Activated B cell treated with CpG ODN at 0.5 μM for 24 hours (primary cell): ENCODE measurements around the gene HNRNPA1. TPM values are rescaled to one million over a fixed set of nuclear protein-coding genes. Genes with fewer than 3 reads are reported as not detected.

Source experiments
- ATAC-seq: fragments of 200-7000 bp; cut with Tn5 transposase; one replicate; pipeline ENCODE4 v1.10.0; 2021; ENCODE audit warnings: low read depth, mild to moderate bottlenecking, moderate library complexity
- CTCF ChIA-PET: fragments of 350-600 bp; sonication (Branson Sonifier 250); formaldehyde crosslinking; loops from one replicate; lab custom pipeline; 2021; ENCODE audit warnings: antibody characterized with exemption; lab: Charles Lee
- POLR2A ChIA-PET: fragments of 350-600 bp; sonication (Branson Sonifier 250); formaldehyde crosslinking; loops from one replicate; lab custom pipeline; 2021; ENCODE audit warnings: antibody characterized with exemption; lab: Charles Lee
- DNase-seq: peaks from one replicate; pipeline ENCODE4 v3.0.0; 2022
- H3K27ac Mint-ChIP-seq: one replicate; pipeline ENCODE4 v1.8.0; 2020; ENCODE audit warnings: mixed read lengths
- H3K27me3 Mint-ChIP-seq: one replicate; pipeline ENCODE4 v1.8.0; 2021; ENCODE audit warnings: mixed read lengths
- H3K36me3 Mint-ChIP-seq: one replicate; pipeline ENCODE4 v1.8.0; 2021; ENCODE audit warnings: low read depth, mixed read lengths
- H3K4me1 Mint-ChIP-seq: one replicate; pipeline ENCODE4 v1.8.0; 2021; ENCODE audit warnings: mixed read lengths
- H3K4me3 Mint-ChIP-seq: one replicate; pipeline ENCODE4 v1.8.0; 2020; ENCODE audit warnings: mild to moderate bottlenecking, mixed read lengths
- H3K9me3 Mint-ChIP-seq: one replicate; pipeline ENCODE4 v1.8.0; 2020; ENCODE audit warnings: mixed read lengths
- CTCF ChIP-seq: fragments of 200-600 bp; IDR thresholded peaks from one replicate; pipeline ENCODE4 v1.8.0; 2022; ENCODE audit warnings: antibody characterized with exemption, mild to moderate bottlenecking
- intact Hi-C: fragments of 100-400 bp; cut with micrococcal nuclease; formaldehyde crosslinking; loops from one replicate; pipeline ENCODE4 v1.15.1; 2024
- total RNA-seq: library from RNA; stranded (reverse); gene quantifications from 2 replicates; pipeline ENCODE4 v1.2.3, GENCODE V29; 2022

The HNRNPA1 gene
- total RNA-seq, 1 donor from 2014 or later: 1,995 TPM

- no peak for TF ChIP-seq CTCF
- ChIA-PET POLR2A (interaction anchor here (0.6 kb wide), 1 partner anchor 107 kb away, joined by 3 read pairs; no protein-coding TSS in a partner anchor), CTCF (no interaction called here)
- Mint-ChIP-seq H3K4me1 (peaks cover 35% of the 10 kb centered on the region), H3K27me3 (no peaks in the 10 kb centered on the region), H3K9me3 (no peaks in the 10 kb centered on the region), H3K36me3 (peaks cover 25% of the 10 kb centered on the region), H3K4me3 (no peak overlapping the region), H3K27ac (no peak overlapping the region)
- DNase-seq (no peak), ATAC-seq (no peak)
- intact Hi-C loops: no loop called here
Observed at GRCh38 chr12:54331461-54331860, 50.9 kb downstream of the HNRNPA1 start.

GRCh38 chr12:54333420-54334034 lies 53.0 kb downstream of the HNRNPA1 start:
- Mint-ChIP-seq H3K4me3 (no peak overlapping the region), H3K27me3 (no peaks in the 10 kb centered on the region), H3K36me3 (peaks cover 29% of the 10 kb centered on the region), H3K27ac (no peak overlapping the region), H3K9me3 (no peaks in the 10 kb centered on the region), H3K4me1 (peaks cover 31% of the 10 kb centered on the region)
- POLR2A ChIA-PET: interaction anchor here (0.6 kb wide), 1 partner anchor 55 kb away, joined by 3 read pairs; no protein-coding TSS in a partner anchor
- intact Hi-C loops: no loop called here
- CTCF ChIA-PET: interaction anchor here (0.8 to 1.8 kb wide), 4 partner anchors 9 to 66 kb away, joined by 3 to 8 read pairs (median 4); partner anchors contain the start of gene COPZ1
- ATAC-seq (no peak), DNase-seq (no peak)
- no peak for TF ChIP-seq CTCF

Other genes starting within 250 kb of the HNRNPA1 start
- gene HOXC5, start 247.7 kb upstream of the HNRNPA1 start, total RNA-seq: not detected in 2 replicates
- gene HOXC4, start 226.9 kb upstream of the HNRNPA1 start, total RNA-seq: 4.3 and 4.8 TPM in 2 replicates
- gene SMUG1, start 91.7 kb upstream of the HNRNPA1 start, total RNA-seq: 31.2 and 38.6 TPM in 2 replicates
- gene CBX5, start 604 bp upstream of the HNRNPA1 start, total RNA-seq: 77.3 TPM in 2 replicates
- gene NFE2, start 20.3 kb downstream of the HNRNPA1 start, total RNA-seq: not detected in 2 replicates
- 120 and 124 TPM in 2 replicates for gene COPZ1, start 44.4 kb downstream of the HNRNPA1 start, total RNA-seq
- not detected in 2 replicates for gene GPR84, start 83.8 kb downstream of the HNRNPA1 start, total RNA-seq
- 4.6 and 5.0 TPM in 2 replicates for gene ZNF385A, start 104.0 kb downstream of the HNRNPA1 start, total RNA-seq
- 1.0 and 1.3 TPM in 2 replicates for gene ITGA5, start 138.5 kb downstream of the HNRNPA1 start, total RNA-seq
- 7.1 and 9.8 TPM in 2 replicates for gene GTSF1, start 192.9 kb downstream of the HNRNPA1 start, total RNA-seq
- 225 and 239 TPM in 2 replicates for gene NCKAP1L, start 217.0 kb downstream of the HNRNPA1 start, total RNA-seq